ENCODE data around the gene NIT1. TPM values are rescaled to one million over a fixed set of nuclear protein-coding genes. Genes with fewer than 3 reads are reported as not detected.
"Not testable (repeated sequence)": the region's sequence is repeated elsewhere in the genome, so short reads cannot be mapped to it uniquely, and the experiment has no call there.

Gene NIT1
- total and polyA plus RNA-seq, 7 donors: 24.4 to 66.6 (median 39.6) TPM

GRCh38 chr1:161111527-161111926 lies 6.4 kb upstream of the NIT1 start:
- Histone ChIP-seq H3K36me3 (peaks cover 0 to 20% (median 0%) of the 10 kb centered on the region in 4 donors), H3K4me1 (peaks cover 0 to 34% (median 24%) of the 10 kb centered on the region in 4 donors), H3K9me3 (no peaks in the 10 kb centered on the region), H3K27me3 (no peaks in the 10 kb centered on the region), H3K4me3 (no peak overlapping the region), H3K27ac (no peak overlapping the region)
- TF ChIP-seq POLR2AphosphoS5 (IDR thresholded peaks at IDR 0.05): no peak
- TF ChIP-seq CTCF (IDR thresholded peaks at IDR 0.05): no peak
- TF ChIP-seq POLR2A (IDR thresholded peaks at IDR 0.05): no peak
- no peak for TF ChIP-seq EP300 (IDR thresholded peaks at IDR 0.05)
- 70 to 90% methylated on average over 2 of the region's 2 CpGs for WGBS, 2 donors
- intact Hi-C loops (cut with DNase I): no loop called here
- no peak for DNase-seq

- Histone ChIP-seq H3K36me3 (peaks cover 0 to 20% (median 0%) of the 10 kb centered on the region in 4 donors), H3K4me3 (no peak overlapping the region), H3K4me1 (peaks cover 0 to 49% (median 37%) of the 10 kb centered on the region in 4 donors), H3K27ac (no peak overlapping the region), H3K9me3 (no peaks in the 10 kb centered on the region), H3K27me3 (no peaks in the 10 kb centered on the region)
- DNase-seq: no peak
- no peak for TF ChIP-seq POLR2A (IDR thresholded peaks at IDR 0.05)
- no peak for TF ChIP-seq POLR2AphosphoS5 (IDR thresholded peaks at IDR 0.05)
- no peak for TF ChIP-seq CTCF (IDR thresholded peaks at IDR 0.05)
- no peak for TF ChIP-seq EP300 (IDR thresholded peaks at IDR 0.05)
- 56 to 83% methylated on average over 1 of the region's 1 CpG for WGBS, 2 donors
- intact Hi-C loops (cut with DNase I): no loop called here
Observed at GRCh38 chr1:161113915-161114314, 4.0 kb upstream of the NIT1 start.

- H3K36me3 ChIP-seq: peaks cover 0 to 20% (median 0%) of the 10 kb centered on the region in 4 donors
- WGBS, 2 donors: 72 to 87% methylated on average over 2 of the region's 2 CpGs
- no peak for TF ChIP-seq POLR2A (IDR thresholded peaks at IDR 0.05)
- no peak for TF ChIP-seq EP300 (IDR thresholded peaks at IDR 0.05)
- no peak for TF ChIP-seq POLR2AphosphoS5 (IDR thresholded peaks at IDR 0.05)
- TF ChIP-seq CTCF (IDR thresholded peaks at IDR 0.05): no peak
- H3K27me3 ChIP-seq: no peaks in the 10 kb centered on the region
- no peak overlapping the region for H3K4me3 ChIP-seq
- DNase-seq: no peak
- H3K27ac ChIP-seq: no peak overlapping the region
- intact Hi-C loops (cut with DNase I): no loop called here
- H3K9me3 ChIP-seq: no peaks in the 10 kb centered on the region
- H3K4me1 ChIP-seq: peaks cover 0 to 55% (median 43%) of the 10 kb centered on the region in 4 donors
Observed at GRCh38 chr1:161114556-161114955, 3.3 kb upstream of the NIT1 start.

- WGBS, 2 donors: 90 to 93% methylated on average over 12 of the region's 12 CpGs
- Histone ChIP-seq H3K27me3 (no peaks in the 10 kb centered on the region), H3K36me3 (peaks cover 0 to 23% (median 3%) of the 10 kb centered on the region in 4 donors), H3K27ac (no peak overlapping the region), H3K4me1 (peaks cover 0 to 62% (median 48%) of the 10 kb centered on the region in 4 donors), H3K4me3 (no peak overlapping the region), H3K9me3 (no peaks in the 10 kb centered on the region)
- no peak for DNase-seq
- intact Hi-C loops (cut with DNase I): loop anchor here (5.0 kb wide), 2 partner anchors 42 to 68 kb away; partner anchors contain the start of genes USF1 and USP21
- TF ChIP-seq EP300 (IDR thresholded peaks at IDR 0.05): no peak
- TF ChIP-seq POLR2AphosphoS5 (IDR thresholded peaks at IDR 0.05): no peak
- TF ChIP-seq POLR2A (IDR thresholded peaks at IDR 0.05): no peak
- no peak for TF ChIP-seq CTCF (IDR thresholded peaks at IDR 0.05)
Observed at GRCh38 chr1:161115132-161115711, 2.7 kb upstream of the NIT1 start.

- WGBS, 2 donors: 91 to 92% methylated on average over 6 of the region's 6 CpGs
- not testable (repeated sequence) for H3K9me3 ChIP-seq, H3K27ac ChIP-seq, H3K27me3 ChIP-seq, DNase-seq, H3K4me3 ChIP-seq
- H3K4me1 ChIP-seq: peaks cover 0 to 69% (median 52%) of the 10 kb centered on the region in 4 donors
- intact Hi-C loops (cut with DNase I): loop anchor here (5.0 kb wide), 2 partner anchors 41 to 69 kb away; partner anchors contain the start of genes USF1 and USP21
- H3K36me3 ChIP-seq: peaks cover 0 to 30% (median 11%) of the 10 kb centered on the region in 4 donors
Observed at GRCh38 chr1:161115961-161116360, 1.9 kb upstream of the NIT1 start.
